OCI-LY1 (cell line): ENCODE data around the gene CD101.

ENCODE experiments used
- H2AFZ ChIP-seq: fragments of 200-600 bp; sonication (generic), shearing (Covaris generic); 2 replicates; pipeline ENCODE4 v1.6.0; 2014; ENCODE audit warnings: antibody characterized with exemption, mild to moderate bottlenecking, low read length
- H3F3A ChIP-seq: fragments of 200-600 bp; sonication (generic), shearing (Covaris generic); 2 replicates; pipeline ENCODE4 v1.6.0; 2014; ENCODE audit warnings: mild to moderate bottlenecking, antibody characterized with exemption, low read length, moderate library complexity; ENCODE audit not compliant: insufficient read depth
- H3K27ac ChIP-seq: fragments of 200-600 bp; sonication (generic); 2 replicates; pipeline ENCODE4 v1.5.1; 2014; ENCODE audit warnings: low read length, mixed run types, mild to moderate bottlenecking, low read depth; ENCODE audit not compliant: poor library complexity, severe bottlenecking
- H3K27me3 ChIP-seq: fragments of 200-600 bp; sonication (generic); 2 replicates; pipeline ENCODE4 v1.6.0; 2014; ENCODE audit warnings: antibody characterized with exemption, mild to moderate bottlenecking, low read length, moderate library complexity; ENCODE audit not compliant: insufficient read depth
- H3K36me3 ChIP-seq: fragments of 200-600 bp; sonication (generic); 2 replicates; pipeline ENCODE4 v1.6.1; 2014; ENCODE audit warnings: mild to moderate bottlenecking, antibody characterized with exemption, low read length, moderate library complexity, mixed read lengths; ENCODE audit not compliant: insufficient read depth
- H3K4me1 ChIP-seq: fragments of 200-600 bp; sonication (generic); 2 replicates; pipeline ENCODE4 v1.5.1; 2014; ENCODE audit warnings: mild to moderate bottlenecking, low read length, moderate library complexity; ENCODE audit not compliant: insufficient read depth, severe bottlenecking
- H3K4me2 ChIP-seq: fragments of 200-600 bp; sonication (generic), shearing (Covaris generic); 2 replicates; pipeline ENCODE4 v1.6.1; 2014; ENCODE audit warnings: low read length
- H3K4me3 ChIP-seq: fragments of 200-600 bp; sonication (generic); 2 replicates; pipeline ENCODE4 v1.5.1; 2014; ENCODE audit warnings: low read length, low read depth, mild to moderate bottlenecking, mixed read lengths; ENCODE audit not compliant: poor library complexity, severe bottlenecking
- H3K79me2 ChIP-seq: fragments of 200-600 bp; shearing (Covaris generic); 2 replicates; pipeline ENCODE4 v1.6.1; 2016; ENCODE audit warnings: mixed run types, low read length, mixed read lengths; ENCODE audit not compliant: insufficient read depth
- H3K9ac ChIP-seq: fragments of 200-600 bp; sonication (generic), shearing (Covaris generic); 2 replicates; pipeline ENCODE4 v1.6.1; 2014; ENCODE audit warnings: mild to moderate bottlenecking, low read length, mixed read lengths
- H3K9me2 ChIP-seq: fragments of 200-600 bp; sonication (generic), shearing (Covaris generic); 2 replicates; pipeline ENCODE4 v1.6.1; 2014; ENCODE audit warnings: low read depth, mild to moderate bottlenecking, low read length, mixed read lengths
- H3K9me3 ChIP-seq: fragments of 200-600 bp; shearing (Covaris generic); 2 replicates; pipeline ENCODE4 v1.6.1; 2014; ENCODE audit warnings: low read length, mixed read lengths
- H4K20me1 ChIP-seq: fragments of 200-600 bp; sonication (generic), shearing (Covaris generic); 2 replicates; pipeline ENCODE4 v1.6.0; 2016; ENCODE audit warnings: mild to moderate bottlenecking, low read length; ENCODE audit not compliant: insufficient read depth
- CTCF ChIP-seq: fragments of 200-600 bp; sonication (generic), shearing (Covaris generic); IDR thresholded peaks from 2 replicates; pipeline ENCODE4 v1.5.1; 2017; ENCODE audit warnings: mild to moderate bottlenecking, antibody characterized with exemption, low read length, moderate library complexity, mixed read lengths
- EZH2 ChIP-seq: fragments of 200-600 bp; sonication (generic), shearing (Covaris generic); IDR thresholded peaks from 2 replicates; pipeline ENCODE4 v1.8.0; 2017; ENCODE audit warnings: borderline replicate concordance, mixed run types, mild to moderate bottlenecking, antibody characterized with exemption, low read length, moderate library complexity, mixed read lengths

Gene CD101

GRCh38 chr1:117047271-117047670 lies 45.7 kb downstream of the CD101 start:
- Histone ChIP-seq H3K27me3 (no peaks in the 10 kb centered on the region), H3K9me3 (no peaks in the 10 kb centered on the region), H2AFZ (no peak overlapping the region), H4K20me1 (no peaks in the 10 kb centered on the region), H3K27ac (no peak overlapping the region), H3K4me3 (no peak overlapping the region), H3K9ac (no peak overlapping the region), H3K4me2 (no peak overlapping the region), H3K36me3 (peaks cover 10% of the 10 kb centered on the region; the same call in 1 of the 2 replicates), H3F3A (no peaks in the 10 kb centered on the region), H3K9me2 (no peaks in the 10 kb centered on the region), H3K79me2 (no peaks in the 10 kb centered on the region), H3K4me1 (peaks cover 14% of the 10 kb centered on the region)
- TF ChIP-seq CTCF (no peak), EZH2 (no peak)

- H3K9me3 ChIP-seq = no peaks in the 10 kb centered on the region
- no peaks in the 10 kb centered on the region for H4K20me1 ChIP-seq
- no peak overlapping the region for H3K9ac ChIP-seq
- H3K27me3 ChIP-seq = no peaks in the 10 kb centered on the region
- H3K4me2 ChIP-seq = no peak overlapping the region
- no peak overlapping the region for H2AFZ ChIP-seq
- peaks cover 19% of the 10 kb centered on the region for H3K4me1 ChIP-seq
- no peak overlapping the region for H3K4me3 ChIP-seq
- H3K36me3 ChIP-seq = peaks cover 10% of the 10 kb centered on the region; the same call in 1 of the 2 replicates
- no peaks in the 10 kb centered on the region for H3F3A ChIP-seq
- TF ChIP-seq EZH2 (no peak), CTCF (no peak)
- no peaks in the 10 kb centered on the region for H3K79me2 ChIP-seq
- H3K9me2 ChIP-seq = no peaks in the 10 kb centered on the region
- H3K27ac ChIP-seq = no peak overlapping the region
These were observed 48.3 kb downstream of the CD101 start for GRCh38 chr1:117049857-117050256.

GRCh38 chr1:117051224-117052064 lies 49.9 kb downstream of the CD101 start:
- H4K20me1 ChIP-seq = no peaks in the 10 kb centered on the region
- peak overlapping the region; percentile 48; the same call in 1 of the 2 replicates for H3K9ac ChIP-seq
- H3K9me2 ChIP-seq = no peaks in the 10 kb centered on the region
- H3K9me3 ChIP-seq = no peaks in the 10 kb centered on the region
- TF ChIP-seq CTCF = no peak
- TF ChIP-seq EZH2 = no peak
- no peaks in the 10 kb centered on the region for H3K27me3 ChIP-seq
- H3K4me3 ChIP-seq = peak overlapping the region; percentile 40
- peak overlapping the region; percentile 66 for H3K4me2 ChIP-seq
- H3K27ac ChIP-seq = peak overlapping the region; percentile 42
- peaks cover 10% of the 10 kb centered on the region; the same call in 1 of the 2 replicates for H3K36me3 ChIP-seq
- peak overlapping the region; percentile 9; the same call in 1 of the 2 replicates for H2AFZ ChIP-seq
- no peaks in the 10 kb centered on the region for H3F3A ChIP-seq
- peaks cover 19% of the 10 kb centered on the region for H3K4me1 ChIP-seq
- no peaks in the 10 kb centered on the region for H3K79me2 ChIP-seq
